GM21723 (cell line): Measurements from ENCODE around the gene CST4.
"Not testable (repeated sequence)": the region's sequence is repeated elsewhere in the genome, so short reads cannot be mapped to it uniquely, and the experiment has no call there.

ENCODE experiments used
- ATAC-seq: cut with Tn5 transposase; IDR thresholded peaks from one replicate; pipeline ENCODE4 v1.9.1; 2021; ENCODE audit warnings: mild to moderate bottlenecking, moderate library complexity; ENCODE audit not compliant: unreplicated experiment

The CST4 gene

DNA sequence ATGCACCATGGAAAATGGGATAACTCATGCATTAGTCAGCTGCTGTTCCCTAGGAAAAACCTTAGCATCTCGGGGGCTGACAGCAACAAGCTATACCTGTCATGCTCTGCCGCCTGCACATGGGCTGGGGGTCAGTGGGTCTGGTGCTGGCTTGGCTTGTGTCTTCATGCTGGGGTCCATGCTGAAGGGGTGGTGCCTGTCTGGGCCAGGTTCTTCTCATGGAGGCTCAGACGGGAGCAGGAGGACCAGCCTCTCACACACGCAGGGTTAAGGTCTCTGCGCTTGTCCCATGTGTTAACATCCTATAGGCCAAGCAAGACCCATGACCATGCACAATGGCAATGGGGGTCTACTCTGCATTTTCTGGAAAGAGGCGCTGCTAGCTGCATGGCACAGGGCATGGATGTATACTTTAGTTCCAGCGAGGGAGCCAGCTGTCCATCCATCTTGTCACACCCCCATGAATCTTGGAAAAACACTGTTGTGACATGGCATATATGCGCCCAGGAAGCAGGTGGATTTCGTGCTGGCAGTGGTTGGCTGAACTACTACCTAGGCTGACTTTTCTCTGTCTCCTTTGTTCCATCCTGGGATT lies 26.5 kb downstream of the CST4 start:
- ATAC-seq, result no peak

DNA sequence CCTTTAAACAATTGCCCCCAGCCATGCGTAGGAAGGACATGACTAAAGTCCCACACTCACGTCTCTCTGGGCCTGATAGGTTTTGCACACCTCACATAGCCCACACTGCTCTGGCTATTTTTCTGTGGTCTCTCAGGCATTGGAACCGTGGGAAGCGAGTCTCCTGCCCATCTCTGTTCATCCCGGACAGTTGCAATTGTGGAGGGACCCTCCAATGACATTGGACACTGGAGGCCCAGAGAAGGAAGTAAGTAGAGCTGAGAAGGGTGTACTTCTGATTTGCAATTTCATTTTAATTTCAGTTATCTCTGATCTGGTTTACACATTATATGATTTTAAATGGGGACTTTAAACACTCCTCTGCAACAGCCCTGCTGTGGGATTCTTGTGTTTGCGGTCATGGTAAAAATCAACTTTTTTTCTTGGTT lies 27.8 kb downstream of the CST4 start:
- no peak for ATAC-seq

- no peak for ATAC-seq
Observed at GRCh38 chr20:23659989-23660837, 28.6 kb downstream of the CST4 start.

DNA sequence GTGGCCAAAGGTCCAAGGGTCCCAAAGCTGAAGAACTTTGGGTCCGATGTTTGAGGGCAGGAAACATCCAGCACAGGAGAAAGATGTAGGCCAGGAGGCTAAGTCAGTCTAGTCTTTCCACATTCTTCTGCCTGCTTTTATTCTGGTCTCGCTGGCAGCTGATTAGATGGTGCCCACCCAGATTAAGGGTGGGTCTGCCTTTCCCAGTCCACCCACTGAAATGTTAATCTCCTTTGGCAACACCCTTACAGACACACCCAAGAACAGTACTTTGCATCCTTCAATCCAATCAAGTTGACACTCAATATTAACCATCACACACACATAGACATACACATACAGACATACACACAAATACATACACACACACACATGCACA lies 29.2 kb downstream of the CST4 start:
- not testable (repeated sequence) for ATAC-seq

DNA sequence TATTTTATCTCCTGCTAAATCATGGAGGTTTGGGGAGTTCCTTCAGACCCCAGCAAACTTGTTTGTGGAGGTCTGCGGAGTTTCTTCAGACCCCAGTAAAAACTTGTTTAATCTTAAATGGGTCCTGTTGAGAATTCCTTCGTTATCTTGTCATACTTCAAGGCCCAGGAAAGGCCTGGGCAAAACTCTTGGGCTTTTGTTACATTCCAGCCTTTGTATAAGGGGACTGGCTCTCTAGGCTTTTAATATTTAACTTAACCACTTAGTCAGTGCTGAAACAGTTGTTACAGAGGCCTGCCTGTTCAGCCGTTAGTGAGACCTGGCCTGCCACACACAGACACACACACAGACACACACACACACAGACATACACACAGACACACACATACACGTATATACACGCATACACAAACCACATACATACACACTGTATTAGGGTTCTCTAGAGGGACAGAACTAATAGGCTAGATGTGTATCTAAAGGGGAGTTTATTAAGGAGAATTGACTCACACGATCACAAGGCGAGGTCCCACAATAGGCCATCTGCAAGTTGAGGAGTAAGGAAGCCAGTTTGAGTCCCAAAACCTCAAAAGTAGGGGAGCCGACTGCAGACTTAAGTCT lies 29.7 kb downstream of the CST4 start:
- no peak for ATAC-seq

- ATAC-seq, result no peak
Observed at GRCh38 chr20:23658336-23658735, 30.5 kb downstream of the CST4 start.

GRCh38 chr20:23657202-23657601 lies 31.6 kb downstream of the CST4 start:
- no peak for ATAC-seq

- no peak for ATAC-seq
Observed at GRCh38 chr20:23656372-23656771, 32.5 kb downstream of the CST4 start.

GRCh38 chr20:23655491-23656211 lies 33.2 kb downstream of the CST4 start:
- no peak for ATAC-seq

DNA sequence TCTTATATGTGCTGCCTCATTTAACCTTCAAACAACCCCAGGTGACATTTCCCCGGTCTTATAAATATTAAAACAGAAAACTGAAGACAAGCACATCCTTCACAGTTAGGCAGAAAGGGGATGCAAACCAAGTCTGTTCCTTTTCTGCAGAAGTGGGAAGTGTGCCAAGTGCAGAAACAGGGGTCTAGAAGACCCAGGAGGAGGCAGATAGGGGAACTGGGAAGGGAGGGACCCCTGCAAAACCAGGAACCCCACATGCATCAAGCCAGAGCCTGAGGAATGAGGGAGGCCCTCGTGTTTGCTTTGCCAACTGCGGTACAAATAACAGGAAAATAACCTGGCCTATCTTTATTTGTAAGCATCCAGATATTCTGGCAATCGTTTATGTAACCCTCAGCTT lies 34.1 kb downstream of the CST4 start:
- no peak for ATAC-seq

- no peak for ATAC-seq
Observed at GRCh38 chr20:23654000-23654399, 34.8 kb downstream of the CST4 start.

DNA sequence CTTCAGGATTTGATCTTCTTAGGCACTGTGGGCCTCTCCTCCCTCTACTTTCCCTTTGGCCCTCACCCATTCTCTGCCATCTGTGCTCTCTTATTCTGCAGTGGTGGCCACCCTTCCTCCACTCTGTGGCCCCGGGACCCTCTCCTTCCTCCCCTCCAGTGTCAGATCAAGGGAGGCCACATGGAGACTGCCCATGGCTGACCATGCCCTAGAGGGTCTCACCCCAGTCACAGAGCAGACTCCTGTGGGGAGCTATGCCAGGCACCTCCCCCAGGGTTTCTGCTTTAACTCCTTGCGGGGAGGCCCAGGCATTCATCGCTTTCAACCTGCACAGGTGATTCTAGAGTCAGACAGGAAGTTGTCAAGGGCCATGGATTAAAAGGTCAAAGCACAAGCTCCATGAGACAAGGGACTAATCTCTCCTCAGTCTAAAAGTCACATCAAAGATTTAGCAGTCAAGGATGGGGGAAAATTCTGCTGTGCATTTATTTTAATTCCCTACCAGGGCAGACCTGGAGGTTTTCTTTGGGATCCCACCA lies 35.4 kb downstream of the CST4 start:
- ATAC-seq, result no peak

DNA sequence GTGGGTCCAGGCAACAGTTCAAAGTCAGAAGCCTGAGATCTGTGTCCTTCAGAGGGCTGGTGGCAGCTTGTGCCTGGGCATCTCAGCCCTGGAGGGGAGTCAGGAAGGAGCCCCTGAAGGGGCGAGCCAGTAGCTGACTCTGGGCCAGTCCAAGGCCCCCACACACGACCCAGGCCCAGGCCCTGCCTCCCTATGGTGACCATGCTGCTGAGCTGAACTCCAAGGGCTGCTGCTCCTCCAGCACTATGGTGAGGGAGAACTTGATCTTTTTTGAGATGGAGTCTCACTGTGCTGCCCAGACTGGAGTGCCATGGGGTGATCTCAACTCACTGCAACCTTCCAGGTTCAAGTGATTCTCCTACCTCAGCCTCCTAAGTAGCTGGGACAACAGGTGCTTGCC lies 35.9 kb downstream of the CST4 start:
- no peak for ATAC-seq

DNA sequence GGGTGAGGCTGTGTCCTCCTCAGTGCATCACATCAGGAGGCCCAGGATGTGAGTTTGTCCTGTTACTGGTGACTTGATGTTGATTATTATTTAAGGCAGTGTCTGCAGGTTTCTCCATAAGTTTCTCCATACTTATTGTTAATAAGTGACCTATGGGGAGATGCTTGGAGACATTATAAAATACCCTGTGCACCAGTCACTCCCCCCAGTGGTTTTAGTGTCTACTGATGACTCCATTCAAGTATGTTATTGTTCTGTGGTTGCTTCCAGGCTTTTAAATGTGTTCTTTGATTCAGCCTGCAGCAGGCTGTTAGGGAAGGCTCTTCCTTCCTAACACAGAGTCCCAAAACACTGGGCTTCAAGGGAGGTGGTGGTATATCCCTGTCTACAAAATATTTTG lies 36.5 kb downstream of the CST4 start:
- ATAC-seq, result no peak

GRCh38 chr20:23651117-23651516 lies 37.7 kb downstream of the CST4 start:
- ATAC-seq, result no peak

GRCh38 chr20:23649830-23650417 lies 38.9 kb downstream of the CST4 start:
- no peak for ATAC-seq

DNA sequence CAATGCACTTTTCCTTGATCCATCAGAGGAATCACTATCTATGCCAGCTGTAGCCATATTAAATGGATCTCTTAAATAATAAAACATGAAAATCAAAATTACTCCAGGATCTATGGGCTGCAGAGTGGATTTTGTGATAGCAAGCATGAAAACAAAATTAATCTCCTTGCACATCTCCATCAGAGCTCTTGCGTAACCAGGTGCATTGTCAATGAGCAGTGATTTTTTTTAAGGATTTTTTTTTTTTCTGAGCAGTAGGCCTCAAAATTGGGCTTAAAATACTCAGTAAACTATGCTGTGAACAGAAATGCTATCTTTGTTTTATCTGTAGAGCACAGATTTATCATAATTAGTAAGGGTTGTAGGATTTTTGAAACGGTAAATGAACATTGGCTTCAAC lies 39.6 kb downstream of the CST4 start:
- no peak for ATAC-seq

DNA sequence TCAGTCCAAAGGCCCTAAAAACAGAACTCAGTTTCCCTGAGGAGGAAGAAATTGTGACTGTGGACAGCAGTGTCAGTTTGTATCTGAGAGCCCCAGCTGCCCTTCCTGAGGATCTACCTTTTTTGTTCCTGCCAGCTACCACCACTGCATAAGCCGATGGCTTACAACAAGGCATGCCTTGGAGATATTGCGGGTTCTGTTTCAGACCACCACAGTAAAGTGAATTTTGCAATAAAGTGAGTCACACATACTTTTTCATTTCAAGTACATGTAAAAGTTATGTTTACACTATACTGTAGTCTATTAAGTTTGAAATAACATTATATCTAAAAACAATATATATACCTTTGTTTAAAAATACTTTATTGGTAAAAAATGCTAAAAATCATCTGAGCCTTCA lies 41.5 kb downstream of the CST4 start:
- ATAC-seq, result no peak

- no peak for ATAC-seq
Observed at GRCh38 chr20:23646106-23646873, 42.5 kb downstream of the CST4 start.

DNA sequence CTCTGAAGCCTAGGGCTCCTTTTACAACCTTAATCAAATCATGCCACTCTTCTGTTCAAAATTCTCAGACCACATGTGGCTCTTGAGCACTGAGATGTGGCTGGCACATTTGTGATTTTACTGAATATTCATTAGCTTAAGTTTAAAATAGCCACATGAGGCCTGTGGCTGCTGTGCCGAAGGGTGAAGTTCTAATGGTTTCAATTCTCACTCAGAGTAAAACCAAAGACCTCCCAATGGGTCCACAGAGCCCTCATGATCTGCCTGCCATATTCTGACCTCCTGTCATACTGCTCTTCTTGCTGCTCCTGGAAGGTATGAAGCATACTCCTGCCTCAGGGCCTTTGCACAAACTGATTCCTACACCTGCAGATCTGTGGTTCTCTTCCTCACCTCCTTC lies 43.3 kb downstream of the CST4 start:
- no peak for ATAC-seq
